ENCODE measurements around the gene PAK1. TPM values are rescaled to one million over a fixed set of nuclear protein-coding genes. Genes with fewer than 3 reads are reported as not detected.
A peak's percentile ranks its signal among the peaks of the same experiment; 100 is the strongest.

PAK1 gene
- total and polyA plus RNA-seq, 9 of the 15 experiments (the other 6 are each of a cell fraction or from before 2014, with no cell fraction given): 0.52 to 11.7 (median 1.9) TPM

GRCh38 chr11:77411717-77412441 lies 62.0 kb downstream of the PAK1 start:
- ATAC-seq (peak; percentile 99), FAIRE-seq (peak; percentile 65)
- CTCF ChIA-PET (ENCODE audit: low intra/inter-chr PET ratio): interaction anchor here (0.6 kb wide), 1 partner anchor 15 kb away, joined by 4 read pairs; no protein-coding TSS in a partner anchor
- TF ChIP-seq FOXM1 (IDR thresholded peaks at IDR 0.05; ENCODE audit: low read depth) (no peak), FOXM1 (CRISPR knock-in tag; IDR thresholded peaks at IDR 0.05; ENCODE audit: low read depth) (peak; percentile 66; the same call in 1 of the 2 replicates), FOXA3 (CRISPR knock-in tag; conservative IDR thresholded peaks at IDR 0.05 in 1 of 2, IDR thresholded peaks at IDR 0.05 in 1 of 2) (no peak), ZNF174 (CRISPR knock-in tag; IDR thresholded peaks at IDR 0.05) (no peak), ZBTB40 (IDR thresholded peaks at IDR 0.05) (no peak), ZBTB40 (CRISPR knock-in tag; IDR thresholded peaks at IDR 0.05) (no peak), CAMTA2 (CRISPR knock-in tag; conservative IDR thresholded peaks at IDR 0.05) (no peak), CREM (IDR thresholded peaks at IDR 0.05; ENCODE audit: low read depth) (peak; percentile 39; the same call in 1 of the 2 replicates), IRF2 (CRISPR knock-in tag; IDR thresholded peaks at IDR 0.05) (no peak), HMG20B (CRISPR knock-in tag; IDR thresholded peaks at IDR 0.05) (no peak), OTX1 (CRISPR knock-in tag; IDR thresholded peaks at IDR 0.05) (no peak), ATF1 (CRISPR knock-in tag; IDR thresholded peaks at IDR 0.05) (no peak), ATF1 (tag; IDR thresholded peaks at IDR 0.05) (peak; percentile 59), SMAD2 (IDR thresholded peaks at IDR 0.05; ENCODE audit: low read depth, low read length) (no peak), ZNF232 (CRISPR knock-in tag; IDR thresholded peaks at IDR 0.05) (no peak)

More at GRCh38 chr11:77411717-77412441, 62.0 kb downstream of the PAK1 start:
- POLR2A ChIA-PET: interaction anchor here (0.6 to 1.5 kb wide), 4 partner anchors 15 to 448 kb away, joined by 3 to 4 read pairs (median 4); no protein-coding TSS in a partner anchor
- Histone ChIP-seq H3K27ac (ENCODE audit: extremely low read depth, low read depth, low read length) (no peak overlapping the region), H3K4me2 (ENCODE audit: insufficient read depth, low read length) (peak overlapping the region; percentile 61), H3K36me3 (ENCODE audit: control insufficient read depth, insufficient read depth, low read length) (no peaks in the 10 kb centered on the region), H3K9ac (ENCODE audit: insufficient read depth in 1 of 2, low read depth in 2 of 2, low read length in 2 of 2) (peak overlapping the region; percentile 23 to 91; a peak in 3 of 4 replicates), H3K9me3 (replicated peaks; ENCODE audit: control insufficient read depth, insufficient read depth, low read depth, low read length) (no peaks in the 10 kb centered on the region), H3K4me3 (peak overlapping the region; percentile 27), H3K27me3 (ENCODE audit: control insufficient read depth in 2 of 2, insufficient read depth in 2 of 2, low read length in 2 of 2) (peaks cover 8 to 22% of the 10 kb centered on the region in 2 experiments; a peak in 4 of 5 replicates), H4K20me1 (replicated peaks; ENCODE audit: control insufficient read depth, insufficient read depth, low read length) (no peaks in the 10 kb centered on the region), H3K9me1 (ENCODE audit: control insufficient read depth, insufficient read depth, low read length) (no peaks in the 10 kb centered on the region), H3K79me2 (ENCODE audit: control insufficient read depth, insufficient read depth, low read length) (no peaks in the 10 kb centered on the region), H3K4me1 (replicated peaks in 1 of 2; ENCODE audit: control insufficient read depth in 2 of 2, insufficient read depth in 2 of 2, low read length in 2 of 2) (peaks cover 0 to 9% of the 10 kb centered on the region in 2 experiments; a peak in 3 of 5 replicates), H2AFZ (ENCODE audit: low read depth, low read length) (peak overlapping the region; percentile 86)
- WGBS (ENCODE audit: insufficient coverage, low coverage, missing lambda C conversion rate): under 1% methylated on average over 22 of the region's 33 CpGs
- in situ Hi-C loops (cut with MboI): no loop called here
- intact Hi-C loops (cut with micrococcal nuclease): no loop called here
- BruUV-seq (replicated peaks): no TSS peak
- peak; percentile 58 to 75 (median 64) for DNase-seq (ENCODE audit: extremely low read depth in 1 of 4, low spot score in 3 of 4)
